ENCODE data around the gene GNAI3.

GNAI3 gene

GRCh38 chr1:109527098-109527811 is 21.2 kb upstream of the GNAI3 start:
- DNase-seq (ENCODE audit: low spot score), result no peak

DNA sequence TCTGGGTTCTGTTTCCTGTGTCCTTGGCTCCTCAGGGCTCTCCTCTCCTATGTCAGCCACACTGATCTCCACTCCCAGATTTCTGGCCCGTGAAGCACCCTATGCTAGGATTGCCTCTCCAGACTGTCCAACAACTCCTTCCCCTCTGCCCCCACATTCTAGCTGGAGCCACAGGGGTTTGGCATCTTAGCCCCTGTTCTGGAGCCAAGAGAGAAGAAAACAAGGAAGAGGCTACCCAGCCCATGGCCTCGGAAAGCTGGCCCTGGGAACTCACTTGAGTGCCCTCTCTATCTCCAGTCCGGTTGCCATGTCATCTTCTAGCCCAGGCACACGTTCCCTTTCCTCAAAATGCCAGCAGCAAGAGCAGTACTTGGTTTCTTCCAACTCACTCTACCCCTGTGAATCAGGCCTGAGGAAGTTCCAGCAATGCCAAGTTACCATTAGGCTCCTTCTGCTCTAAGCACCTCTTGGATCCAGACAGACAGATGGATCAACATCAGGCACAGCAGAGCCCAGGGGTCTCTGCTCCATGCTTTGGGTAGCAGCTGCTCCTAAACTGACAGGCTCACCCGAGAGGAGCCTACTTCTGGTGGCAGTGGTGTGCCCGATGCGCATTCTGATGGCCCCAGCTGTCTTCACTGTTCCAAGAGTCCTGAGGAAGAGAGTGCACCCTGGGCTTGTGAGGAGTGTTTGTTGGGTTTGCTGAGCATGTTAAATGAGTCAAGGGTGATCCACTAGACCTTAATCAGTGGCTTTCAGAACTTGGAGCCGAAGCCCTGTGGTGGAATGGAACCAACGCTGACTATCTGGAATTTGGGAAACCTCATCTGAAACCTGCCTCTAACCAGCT is 20.3 kb upstream of the GNAI3 start:
- DNase-seq (ENCODE audit: low spot score), result no peak

GRCh38 chr1:109528712-109529111 is 19.7 kb upstream of the GNAI3 start:
- no peak for DNase-seq (ENCODE audit: low spot score)

DNA sequence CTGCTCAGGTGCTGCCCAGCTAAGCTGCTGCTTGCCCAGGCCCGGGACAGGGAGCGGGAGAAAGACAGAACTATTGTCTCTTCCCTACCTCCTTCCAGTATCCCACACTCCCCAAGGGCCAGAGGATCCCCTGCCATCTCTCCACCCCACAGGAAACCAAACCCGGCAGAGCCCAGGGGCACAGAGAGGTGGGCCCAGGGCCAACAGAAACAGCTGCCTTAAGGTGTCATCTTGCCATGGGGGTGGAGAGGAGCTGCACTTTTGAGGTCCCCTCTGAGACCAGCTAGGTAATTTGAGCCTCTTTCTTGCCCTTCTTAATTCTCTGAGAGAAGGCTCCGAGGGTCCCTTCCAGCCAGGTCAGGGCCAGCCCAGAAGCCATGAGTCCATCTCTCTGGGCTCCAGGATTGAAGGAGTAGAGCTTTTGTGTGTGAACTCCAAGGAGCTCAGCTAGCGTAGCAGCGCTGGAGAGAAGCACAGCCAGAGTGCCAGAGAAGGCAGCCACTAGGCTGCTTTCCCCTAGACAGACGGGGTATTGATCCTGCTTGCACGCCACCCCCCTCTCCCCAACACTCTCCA is 18.4 kb upstream of the GNAI3 start:
- DNase-seq (ENCODE audit: low spot score), result no peak

- DNase-seq (ENCODE audit: low spot score), result no peak
These were observed 17.8 kb upstream of the GNAI3 start for GRCh38 chr1:109530457-109531087.

DNA sequence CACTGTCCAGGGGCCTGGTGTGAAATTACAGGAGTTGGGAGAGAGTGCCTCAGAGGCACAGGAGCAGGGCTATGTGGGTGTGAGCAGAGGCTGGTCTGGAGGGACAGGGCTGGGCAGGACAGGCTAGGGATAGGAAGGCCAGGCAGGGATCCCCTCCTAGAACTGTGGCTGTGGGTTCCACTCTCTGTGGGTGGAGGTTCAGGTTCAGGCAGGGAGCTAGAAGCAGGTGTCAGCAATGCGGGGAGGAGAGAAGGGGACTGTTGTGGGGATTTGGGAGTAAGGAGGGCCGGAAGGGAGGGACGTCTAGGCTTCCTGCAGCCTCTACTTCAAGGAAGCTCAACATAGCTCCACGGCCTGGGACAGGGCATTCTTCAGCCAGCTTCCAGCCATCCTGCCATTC is 17.0 kb upstream of the GNAI3 start:
- no peak for DNase-seq (ENCODE audit: low spot score)

GRCh38 chr1:109531826-109532364 is 16.5 kb upstream of the GNAI3 start:
- DNase-seq (ENCODE audit: low spot score), result no peak

DNA sequence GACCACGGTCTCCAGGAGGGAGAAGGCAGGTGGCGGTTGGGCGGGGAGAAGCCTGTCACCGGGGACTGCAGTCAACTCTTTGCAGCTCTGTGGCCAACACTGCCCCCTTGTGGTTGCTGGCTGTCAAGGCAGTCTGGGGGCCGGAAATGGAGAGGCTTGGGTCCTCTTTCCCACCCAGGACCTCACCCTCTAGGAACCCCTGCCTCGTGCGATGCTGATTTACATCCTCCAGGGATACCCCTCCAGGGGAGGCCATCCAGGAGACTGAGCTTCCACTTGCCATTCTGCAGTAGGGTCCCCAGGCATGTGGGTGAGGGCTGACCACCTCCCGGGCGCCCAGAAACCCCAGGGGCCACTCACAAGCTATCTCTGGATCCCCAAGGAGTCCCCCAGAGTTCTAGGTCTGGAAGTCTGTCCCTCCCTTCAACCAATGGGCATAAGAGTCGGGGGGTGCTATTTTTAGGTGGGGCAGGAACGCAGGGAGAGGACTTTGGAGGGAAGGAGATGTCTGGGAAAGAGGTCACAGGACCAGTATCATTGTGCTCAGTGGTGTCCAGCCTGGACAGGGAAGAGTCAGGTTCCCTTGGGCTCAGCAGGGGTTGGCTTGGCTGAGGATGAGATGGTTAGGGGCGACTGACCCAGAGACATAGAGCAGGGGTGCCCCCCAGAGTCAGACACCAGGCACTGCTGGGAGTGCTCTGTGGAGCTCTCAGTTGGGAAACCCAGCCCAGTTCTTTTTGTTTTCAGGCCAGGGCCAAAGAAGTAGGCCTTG is 15.9 kb upstream of the GNAI3 start:
- DNase-seq (ENCODE audit: low spot score), result peak; percentile 91

DNA sequence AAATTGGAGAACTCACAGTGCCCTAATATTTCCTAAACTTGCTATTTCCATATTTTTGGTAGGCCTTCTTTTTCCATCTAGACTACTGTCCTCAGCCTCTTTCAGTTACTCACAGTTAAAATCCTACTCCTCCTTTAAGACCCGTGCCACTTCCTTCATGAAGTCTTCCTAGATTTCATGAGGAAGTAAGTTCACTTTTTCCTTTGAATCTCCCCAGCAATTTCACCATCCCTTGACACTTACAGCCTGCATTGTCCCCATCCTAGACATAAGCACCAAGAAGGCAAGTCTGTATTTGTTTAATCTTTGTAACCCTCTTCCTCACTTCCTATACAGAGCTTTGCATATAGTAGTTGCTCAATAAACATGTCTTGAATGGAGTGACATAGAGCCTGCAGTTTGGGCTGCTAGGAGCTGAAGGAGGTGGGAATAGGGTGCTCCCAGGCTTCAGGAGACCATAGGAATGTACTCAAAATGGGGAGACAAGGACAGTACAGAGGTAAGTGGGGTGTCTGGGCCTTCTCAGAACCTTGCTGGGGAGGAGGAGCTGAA is 14.0 kb upstream of the GNAI3 start:
- no peak for DNase-seq (ENCODE audit: low spot score)

- no peak for DNase-seq (ENCODE audit: low spot score)
These were observed 12.9 kb upstream of the GNAI3 start for GRCh38 chr1:109535481-109535880.

GRCh38 chr1:109535971-109536491 is 12.4 kb upstream of the GNAI3 start:
- no peak for DNase-seq (ENCODE audit: low spot score)

DNA sequence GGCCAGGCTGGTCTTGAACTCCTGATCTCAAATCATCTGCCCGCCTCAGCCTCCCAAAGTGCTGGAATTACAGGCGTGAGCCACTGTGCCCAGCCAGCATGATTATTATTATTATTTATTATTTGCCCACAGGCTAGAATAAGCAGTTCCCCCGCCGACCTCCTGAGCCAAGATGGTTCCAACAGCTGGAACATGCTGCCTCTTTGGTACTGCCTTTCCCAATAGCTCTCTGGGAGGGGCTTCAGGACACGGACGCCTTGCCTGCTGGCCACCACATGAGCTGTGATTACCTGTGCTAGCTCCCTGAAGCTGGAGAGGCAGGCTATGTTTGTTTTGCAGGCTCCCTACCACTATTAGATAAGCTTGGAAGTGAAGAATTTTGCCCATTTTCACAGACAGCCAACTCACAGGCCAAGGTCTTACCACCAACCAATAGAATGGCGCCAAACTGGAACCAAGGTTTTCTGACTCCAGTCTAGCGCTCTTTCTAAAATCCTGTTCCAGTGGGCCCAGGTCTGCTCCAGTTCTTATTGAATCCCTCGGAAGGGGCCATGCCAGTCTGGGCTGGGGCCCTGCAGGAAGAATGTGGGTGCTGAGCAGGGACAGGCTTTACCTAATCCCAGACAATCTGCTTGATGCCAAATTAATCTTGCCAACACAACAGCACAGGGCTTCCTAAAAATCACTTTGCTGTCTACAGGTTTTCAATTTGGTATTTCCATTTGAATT is 10.8 kb upstream of the GNAI3 start:
- no peak for DNase-seq (ENCODE audit: low spot score)

- DNase-seq (ENCODE audit: low spot score), result no peak
These were observed 9.4 kb upstream of the GNAI3 start for GRCh38 chr1:109538827-109539555.

DNA sequence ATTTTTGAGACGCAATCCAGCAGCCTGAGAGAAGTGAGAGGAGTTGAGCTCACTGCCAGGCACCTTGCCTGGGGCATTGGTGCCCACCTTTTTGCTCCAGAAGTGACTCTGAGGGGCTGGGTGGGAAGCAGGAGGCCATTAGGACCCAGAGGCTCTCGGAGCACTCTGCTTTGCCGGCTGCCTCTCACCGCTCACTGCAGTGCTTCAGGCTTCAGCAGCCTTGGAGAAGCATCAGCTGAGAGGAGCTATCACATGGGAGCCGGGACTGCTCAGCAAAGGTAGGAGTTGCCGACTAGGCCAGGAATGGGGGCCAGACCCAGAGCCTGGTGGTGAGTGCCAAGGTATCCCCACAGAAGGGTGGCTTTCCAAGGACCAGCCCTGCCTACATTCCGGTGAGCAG is 8.7 kb upstream of the GNAI3 start, which contains the start of gene GPR61:
Gene GPR61 (plus strand): TSS at position 197 of the 400 bp plus-strand sequence. CDS start 3,151 bp downstream, outside the sequence.
- no peak for DNase-seq (ENCODE audit: low spot score)

DNA sequence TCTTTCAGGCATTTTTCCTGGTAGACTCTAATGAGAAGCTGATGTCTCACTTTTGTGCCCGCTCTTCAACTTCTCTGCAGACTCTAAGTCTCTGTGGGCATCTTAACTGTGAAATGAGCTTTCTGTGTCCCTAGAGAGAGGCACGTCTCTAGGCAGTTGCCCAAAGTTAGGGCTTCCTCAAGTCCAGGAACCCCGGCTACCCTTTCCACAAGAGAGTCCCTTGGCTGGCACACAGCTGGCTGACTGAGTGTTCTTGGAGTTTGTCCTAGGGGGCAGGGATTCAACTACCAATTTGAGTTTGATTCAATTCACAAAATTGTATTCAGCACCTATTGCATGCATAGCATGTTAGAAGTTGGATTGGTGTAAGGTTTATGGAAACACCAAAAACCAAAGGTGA is 7.3 kb upstream of the GNAI3 start:
- no peak for DNase-seq (ENCODE audit: low spot score)

- DNase-seq (ENCODE audit: low spot score), result no peak
These were observed 5.8 kb upstream of the GNAI3 start for GRCh38 chr1:109542657-109543056.

DNA sequence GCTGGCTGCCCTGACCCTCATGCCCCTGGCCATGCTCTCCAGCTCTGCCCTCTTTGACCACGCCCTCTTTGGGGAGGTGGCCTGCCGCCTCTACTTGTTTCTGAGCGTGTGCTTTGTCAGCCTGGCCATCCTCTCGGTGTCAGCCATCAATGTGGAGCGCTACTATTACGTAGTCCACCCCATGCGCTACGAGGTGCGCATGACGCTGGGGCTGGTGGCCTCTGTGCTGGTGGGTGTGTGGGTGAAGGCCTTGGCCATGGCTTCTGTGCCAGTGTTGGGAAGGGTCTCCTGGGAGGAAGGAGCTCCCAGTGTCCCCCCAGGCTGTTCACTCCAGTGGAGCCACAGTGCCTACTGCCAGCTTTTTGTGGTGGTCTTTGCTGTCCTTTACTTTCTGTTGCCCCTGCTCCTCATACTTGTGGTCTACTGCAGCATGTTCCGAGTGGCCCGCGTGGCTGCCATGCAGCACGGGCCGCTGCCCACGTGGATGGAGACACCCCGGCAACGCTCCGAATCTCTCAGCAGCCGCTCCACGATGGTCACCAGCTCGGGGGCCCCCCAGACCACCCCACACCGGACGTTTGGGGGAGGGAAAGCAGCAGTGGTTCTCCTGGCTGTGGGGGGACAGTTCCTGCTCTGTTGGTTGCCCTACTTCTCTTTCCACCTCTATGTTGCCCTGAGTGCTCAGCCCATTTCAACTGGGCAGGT is 5.0 kb upstream of the GNAI3 start:
- DNase-seq (ENCODE audit: low spot score), result no peak

DNA sequence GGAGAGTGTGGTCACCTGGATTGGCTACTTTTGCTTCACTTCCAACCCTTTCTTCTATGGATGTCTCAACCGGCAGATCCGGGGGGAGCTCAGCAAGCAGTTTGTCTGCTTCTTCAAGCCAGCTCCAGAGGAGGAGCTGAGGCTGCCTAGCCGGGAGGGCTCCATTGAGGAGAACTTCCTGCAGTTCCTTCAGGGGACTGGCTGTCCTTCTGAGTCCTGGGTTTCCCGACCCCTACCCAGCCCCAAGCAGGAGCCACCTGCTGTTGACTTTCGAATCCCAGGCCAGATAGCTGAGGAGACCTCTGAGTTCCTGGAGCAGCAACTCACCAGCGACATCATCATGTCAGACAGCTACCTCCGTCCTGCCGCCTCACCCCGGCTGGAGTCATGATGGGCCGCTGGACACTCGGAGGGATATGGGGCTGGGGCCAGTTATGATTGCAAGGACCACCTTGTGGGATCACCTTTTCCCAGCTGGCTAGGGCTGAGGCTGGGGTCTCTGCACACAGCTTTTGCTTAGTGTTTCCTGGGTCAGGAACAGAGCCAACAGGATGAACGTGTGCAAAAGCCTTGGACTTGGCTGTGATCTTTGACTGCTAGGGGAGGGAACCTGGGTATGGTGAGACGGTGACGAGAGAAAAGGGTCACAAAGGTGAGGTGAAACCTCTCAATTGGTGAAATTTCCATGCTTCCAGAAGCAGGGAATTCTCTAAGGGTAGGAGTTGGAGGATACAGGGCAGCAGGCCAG is 4.3 kb upstream of the GNAI3 start:
- DNase-seq (ENCODE audit: low spot score), result no peak

Data from iPS-NIHi11 (cell line).